Fibroblast of gingiva (primary cell): ENCODE measurements around the gene KTN1.

Experiments used
- DNase-seq: peaks from one replicate; pipeline ENCODE4 v3.0.0-alpha.2; 2011; ENCODE audit warnings: low read depth

The KTN1 gene, protein sequence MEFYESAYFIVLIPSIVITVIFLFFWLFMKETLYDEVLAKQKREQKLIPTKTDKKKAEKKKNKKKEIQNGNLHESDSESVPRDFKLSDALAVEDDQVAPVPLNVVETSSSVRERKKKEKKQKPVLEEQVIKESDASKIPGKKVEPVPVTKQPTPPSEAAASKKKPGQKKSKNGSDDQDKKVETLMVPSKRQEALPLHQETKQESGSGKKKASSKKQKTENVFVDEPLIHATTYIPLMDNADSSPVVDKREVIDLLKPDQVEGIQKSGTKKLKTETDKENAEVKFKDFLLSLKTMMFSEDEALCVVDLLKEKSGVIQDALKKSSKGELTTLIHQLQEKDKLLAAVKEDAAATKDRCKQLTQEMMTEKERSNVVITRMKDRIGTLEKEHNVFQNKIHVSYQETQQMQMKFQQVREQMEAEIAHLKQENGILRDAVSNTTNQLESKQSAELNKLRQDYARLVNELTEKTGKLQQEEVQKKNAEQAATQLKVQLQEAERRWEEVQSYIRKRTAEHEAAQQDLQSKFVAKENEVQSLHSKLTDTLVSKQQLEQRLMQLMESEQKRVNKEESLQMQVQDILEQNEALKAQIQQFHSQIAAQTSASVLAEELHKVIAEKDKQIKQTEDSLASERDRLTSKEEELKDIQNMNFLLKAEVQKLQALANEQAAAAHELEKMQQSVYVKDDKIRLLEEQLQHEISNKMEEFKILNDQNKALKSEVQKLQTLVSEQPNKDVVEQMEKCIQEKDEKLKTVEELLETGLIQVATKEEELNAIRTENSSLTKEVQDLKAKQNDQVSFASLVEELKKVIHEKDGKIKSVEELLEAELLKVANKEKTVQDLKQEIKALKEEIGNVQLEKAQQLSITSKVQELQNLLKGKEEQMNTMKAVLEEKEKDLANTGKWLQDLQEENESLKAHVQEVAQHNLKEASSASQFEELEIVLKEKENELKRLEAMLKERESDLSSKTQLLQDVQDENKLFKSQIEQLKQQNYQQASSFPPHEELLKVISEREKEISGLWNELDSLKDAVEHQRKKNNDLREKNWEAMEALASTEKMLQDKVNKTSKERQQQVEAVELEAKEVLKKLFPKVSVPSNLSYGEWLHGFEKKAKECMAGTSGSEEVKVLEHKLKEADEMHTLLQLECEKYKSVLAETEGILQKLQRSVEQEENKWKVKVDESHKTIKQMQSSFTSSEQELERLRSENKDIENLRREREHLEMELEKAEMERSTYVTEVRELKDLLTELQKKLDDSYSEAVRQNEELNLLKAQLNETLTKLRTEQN (N-terminal part only)

DNA sequence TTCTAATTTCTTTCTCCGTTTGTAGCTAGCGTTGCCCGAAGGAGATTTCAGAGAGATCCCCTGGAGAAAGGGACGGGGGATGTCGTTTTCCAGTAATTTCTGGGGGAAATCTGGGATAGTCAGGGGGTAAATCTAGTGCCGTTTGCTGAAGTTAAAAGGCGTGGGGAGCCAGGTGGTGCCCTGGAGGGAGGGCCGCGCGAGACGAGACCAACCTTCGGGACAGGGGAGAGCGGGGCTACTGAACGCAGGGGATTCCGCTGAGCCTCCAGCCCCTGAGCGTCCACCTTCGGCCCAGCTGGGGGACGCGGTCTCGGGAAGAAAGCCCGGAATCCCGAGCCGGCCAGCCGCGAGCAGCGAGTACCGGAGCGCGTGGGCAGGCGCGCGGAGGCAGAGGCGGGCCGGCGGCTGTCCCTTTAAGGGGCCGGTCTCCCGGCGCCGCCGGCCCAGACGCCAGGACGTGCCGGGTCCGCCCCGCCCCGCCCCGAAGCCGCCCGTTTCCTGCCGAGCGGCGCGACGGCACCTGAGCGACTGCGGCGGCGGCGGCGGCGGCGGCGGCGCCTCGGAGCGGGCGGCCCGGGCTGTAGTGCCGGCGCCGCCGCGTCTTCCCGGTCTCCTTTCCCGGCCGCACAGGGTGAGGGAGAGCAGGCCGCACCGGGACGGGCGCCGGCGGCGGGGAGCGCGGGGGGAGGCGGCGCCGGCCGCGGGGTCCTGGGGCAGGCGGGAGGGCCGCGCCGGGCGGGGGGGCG lies at the start of gene KTN1:
Gene KTN1 (plus strand): TSS at position 484 of the 746 bp plus-strand sequence. CDS start 31,842 bp downstream, outside the sequence.
- DNase-seq: peak; percentile 81

DNA sequence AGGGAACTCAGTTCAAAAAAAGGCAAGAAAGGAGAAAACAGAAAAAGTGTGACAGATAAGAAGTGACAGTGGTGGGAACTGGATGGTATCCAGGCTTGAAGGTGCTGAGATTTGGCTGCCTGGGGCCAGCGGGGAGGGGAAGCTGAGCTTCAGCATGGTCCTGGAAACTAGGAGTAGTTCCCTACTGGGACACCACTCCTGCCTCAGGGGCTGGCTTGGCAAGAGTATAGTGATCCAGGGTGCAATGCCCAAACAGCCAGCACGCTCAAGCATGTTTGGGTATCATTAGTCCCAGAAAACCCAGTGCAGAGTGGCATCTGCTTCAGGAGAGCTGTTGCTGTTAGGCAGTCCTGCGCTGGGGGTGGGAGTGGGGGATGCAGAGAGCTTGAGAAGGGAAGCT lies 49.5 kb upstream of the KTN1 start:
- DNase-seq: no peak

DNA sequence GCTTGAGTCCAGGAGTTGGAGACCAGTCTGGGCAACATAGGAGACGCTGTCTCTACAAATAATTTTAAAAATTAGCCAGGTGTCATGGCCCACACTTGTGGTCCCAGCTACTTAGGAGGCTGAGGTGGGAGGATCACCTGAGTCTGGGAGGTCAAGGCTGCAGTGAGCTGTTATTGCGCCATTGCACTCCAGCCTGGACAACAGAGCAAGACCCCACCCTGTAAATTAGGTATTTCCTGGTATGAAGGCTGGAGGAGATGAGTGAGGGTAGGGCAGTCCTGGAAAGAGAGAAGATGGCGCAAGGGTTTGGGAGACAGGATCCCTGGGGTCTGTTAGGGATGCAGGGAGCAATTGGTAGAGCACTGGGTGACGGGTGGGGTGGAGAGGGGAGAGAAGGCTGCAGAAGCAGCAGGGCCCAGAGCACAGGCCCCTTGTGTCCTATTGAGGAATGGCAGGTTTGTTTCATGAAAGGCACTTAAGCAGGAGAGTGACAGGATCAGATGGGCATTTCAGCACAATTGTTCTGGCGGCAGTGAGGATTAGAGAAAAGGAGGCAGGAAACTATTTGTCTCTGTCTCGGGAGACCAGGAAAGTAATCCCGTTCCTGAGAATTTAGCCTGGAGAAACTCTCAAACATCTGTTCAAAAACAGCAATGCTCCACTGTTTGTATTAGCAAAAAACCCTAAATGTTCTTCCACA lies 47.2 kb upstream of the KTN1 start:
- no peak for DNase-seq

DNA sequence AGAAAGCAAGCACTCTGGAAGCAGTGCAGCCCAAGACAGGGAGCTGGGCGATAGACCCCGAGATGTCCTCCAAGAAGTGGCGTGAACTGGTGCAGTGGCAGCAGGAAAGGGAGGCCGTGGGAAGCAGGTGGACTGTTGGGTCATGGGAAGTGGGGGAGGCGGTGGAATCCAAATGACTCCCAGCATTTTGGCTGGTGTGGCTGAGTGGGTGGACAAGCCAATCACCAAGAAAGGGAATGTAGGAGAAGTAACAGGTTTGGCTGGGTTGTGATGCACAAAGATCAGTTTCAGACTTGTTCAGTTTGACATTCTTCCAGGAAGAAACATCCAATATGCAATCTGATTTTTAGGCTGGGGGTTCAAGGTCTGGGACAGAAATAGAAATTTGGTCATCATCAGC lies 46.0 kb upstream of the KTN1 start:
- DNase-seq: no peak

DNA sequence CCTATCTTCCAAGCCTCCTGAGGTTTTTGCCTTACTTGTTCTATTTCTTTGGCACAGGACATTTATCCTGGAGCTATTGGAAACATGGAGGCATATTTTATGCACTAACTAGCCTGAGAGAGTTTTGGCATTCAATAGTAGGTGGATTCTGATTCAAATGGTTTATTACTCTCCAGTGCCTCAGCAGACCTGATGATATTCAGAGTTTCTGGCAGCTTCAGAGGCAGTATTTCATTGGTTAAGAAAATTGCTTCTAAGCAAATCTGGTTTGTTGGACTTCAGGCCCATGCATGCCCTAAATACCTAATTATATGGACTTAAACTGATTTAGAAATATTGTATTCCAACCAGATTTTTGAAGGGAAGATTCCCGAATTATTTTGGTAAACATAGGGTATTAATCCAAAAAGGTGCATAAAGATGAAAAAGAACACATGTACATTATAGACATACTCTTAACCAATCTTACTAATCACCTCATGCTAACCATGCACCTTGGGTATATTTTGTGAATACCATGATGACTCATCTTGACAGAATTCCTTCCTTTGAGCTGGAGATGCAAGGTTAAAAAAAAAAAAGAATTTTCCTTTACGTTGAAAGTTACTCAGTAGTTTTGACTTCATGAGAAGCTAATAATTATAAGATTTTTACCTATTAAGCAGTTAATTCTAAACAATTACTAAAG lies 44.3 kb upstream of the KTN1 start:
- no peak for DNase-seq

- DNase-seq: no peak
These were observed 43.8 kb upstream of the KTN1 start for GRCh38 chr14:55536204-55536708.

DNA sequence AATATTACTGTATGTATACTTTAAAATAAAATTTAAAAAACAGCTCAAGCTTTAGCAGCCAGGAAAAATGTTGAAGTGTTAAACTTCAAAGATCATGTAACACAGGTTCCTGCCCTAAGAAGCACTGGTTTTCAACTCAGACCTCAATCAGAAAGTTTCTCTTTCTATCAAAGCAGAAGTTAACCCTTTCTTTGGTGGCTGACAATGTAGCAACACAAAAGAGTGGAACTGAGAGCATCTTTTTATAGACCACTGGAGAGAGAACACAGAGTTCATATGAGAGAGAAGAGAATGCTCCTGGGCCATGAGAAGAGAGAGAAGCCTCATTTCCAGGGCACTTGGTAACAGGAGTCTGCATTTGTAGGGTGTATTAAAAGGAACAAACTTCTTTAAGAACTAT lies 42.2 kb upstream of the KTN1 start:
- DNase-seq: no peak

- DNase-seq: no peak
These were observed 40.0 kb upstream of the KTN1 start for GRCh38 chr14:55539975-55540374.

DNA sequence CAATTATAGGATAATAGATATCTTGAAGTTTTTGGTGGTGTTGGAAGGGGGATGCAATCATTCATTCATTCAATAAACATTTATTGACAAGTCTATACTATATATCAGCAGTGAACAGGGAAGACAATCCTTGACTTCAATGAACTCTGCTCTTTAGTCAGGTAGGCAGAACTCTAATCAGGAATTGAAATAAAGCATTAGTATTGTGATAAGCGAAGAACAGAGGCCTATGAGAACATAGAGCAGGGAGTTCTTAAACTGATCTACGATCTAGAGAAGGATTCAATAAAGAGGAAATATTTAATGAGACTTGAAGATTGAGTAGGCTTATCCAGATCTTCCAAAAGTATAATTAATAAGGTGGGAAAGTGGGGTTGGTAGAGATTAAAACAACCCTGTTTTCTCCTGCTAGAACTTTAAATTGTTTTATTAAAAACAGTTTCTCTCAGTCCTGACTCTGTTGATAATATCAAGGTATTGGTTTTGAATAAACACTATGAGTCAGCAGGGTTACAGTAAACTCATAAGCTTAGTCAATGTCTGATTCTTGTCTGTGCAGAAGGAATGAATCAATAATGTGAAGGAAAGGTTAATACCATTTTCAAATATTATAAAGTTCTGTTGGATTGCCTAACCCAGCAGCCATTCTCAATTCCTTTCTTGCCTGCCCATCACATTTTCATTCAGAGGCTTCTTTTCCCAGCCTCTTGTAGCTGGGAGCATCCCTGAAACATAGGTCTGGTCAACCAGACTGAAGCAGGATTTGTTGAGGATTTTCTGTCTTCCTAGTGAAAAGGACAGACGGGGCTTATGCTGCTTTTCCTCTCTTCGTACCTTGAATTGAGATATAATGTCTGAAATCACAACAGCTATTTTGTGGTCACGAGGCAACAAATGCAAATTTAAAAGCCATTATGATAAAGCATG lies 38.9 kb upstream of the KTN1 start:
- DNase-seq: no peak

DNA sequence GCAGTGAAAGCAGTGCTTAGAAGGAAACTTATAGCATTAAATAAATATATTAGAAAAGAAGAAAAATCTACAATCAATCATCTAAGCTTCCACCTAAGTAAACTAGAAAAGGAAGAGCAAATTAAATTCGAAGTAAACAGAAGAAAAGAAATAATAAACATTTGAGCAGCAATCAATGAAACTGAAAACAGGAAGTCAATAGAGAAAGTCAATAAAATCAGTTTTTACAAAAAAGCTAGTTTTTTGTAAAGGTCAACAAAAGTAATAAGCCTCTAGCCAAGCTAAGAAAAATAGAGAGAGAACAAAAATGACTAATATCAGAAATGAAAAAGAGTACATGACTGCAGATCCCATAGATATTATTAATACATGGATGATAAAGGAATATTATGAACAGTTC lies 34.2 kb upstream of the KTN1 start:
- no peak for DNase-seq

- no peak for DNase-seq
These were observed 33.7 kb upstream of the KTN1 start for GRCh38 chr14:55546212-55546874.

GRCh38 chr14:55547650-55548315 lies 32.2 kb upstream of the KTN1 start:
- DNase-seq: no peak

GRCh38 chr14:55553791-55554190 lies 26.2 kb upstream of the KTN1 start:
- DNase-seq: no peak

- DNase-seq: peak; percentile 97
These were observed 22.9 kb upstream of the KTN1 start for GRCh38 chr14:55556929-55557623.

- DNase-seq: no peak
These were observed 17.9 kb upstream of the KTN1 start for GRCh38 chr14:55562135-55562534.

DNA sequence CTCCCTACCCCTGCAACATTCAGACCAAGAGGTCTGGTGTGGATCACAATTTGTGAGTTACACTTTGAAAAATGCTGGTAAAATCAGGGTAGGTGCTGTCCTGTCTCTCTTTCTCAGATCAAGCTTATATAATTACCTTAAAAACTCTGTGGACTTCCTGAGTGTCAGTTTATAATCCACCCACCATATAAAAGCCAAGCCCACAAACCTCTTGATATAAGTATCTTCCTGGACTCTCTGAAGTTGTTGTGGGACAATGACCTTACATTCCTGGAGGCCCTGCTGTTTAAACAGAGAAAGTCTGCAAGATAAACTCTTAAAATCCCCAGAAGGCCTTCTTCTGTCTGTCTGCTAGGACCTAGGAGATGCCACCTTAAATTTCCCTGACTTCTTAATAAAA lies 11.4 kb upstream of the KTN1 start:
- DNase-seq: no peak
